ENCODE data around the gene SPAG7.
A peak's percentile ranks its signal among the peaks of the same experiment; 100 is the strongest.

The SPAG7 gene

DNA sequence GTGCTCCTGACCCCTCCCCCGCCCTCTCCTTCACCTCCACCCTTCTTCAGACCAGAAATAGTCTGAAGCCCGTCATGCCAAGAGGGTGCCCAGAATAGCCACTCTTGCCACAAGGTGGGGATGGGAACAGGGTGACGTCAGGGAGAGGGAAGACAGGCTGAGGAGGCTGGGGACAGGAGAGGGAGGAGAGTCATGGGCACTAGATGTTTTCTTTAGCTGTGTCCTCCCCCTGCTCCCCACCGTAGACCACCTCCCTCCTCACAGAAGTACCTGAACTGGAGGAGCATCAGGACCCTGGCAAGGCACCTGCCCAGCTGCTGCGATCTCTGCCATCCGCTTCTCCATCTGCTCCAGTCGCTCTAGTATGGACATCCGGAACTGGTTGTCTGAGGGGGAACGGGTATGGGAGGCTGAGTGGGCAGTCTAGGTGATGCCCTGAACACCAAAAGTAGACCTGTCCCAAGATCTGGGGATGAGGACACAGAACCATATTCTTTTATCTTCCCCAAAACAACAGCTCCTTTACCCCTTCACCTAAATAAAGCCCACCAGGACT is 6.6 kb upstream of the SPAG7 start:
- DNase-seq = no peak

DNA sequence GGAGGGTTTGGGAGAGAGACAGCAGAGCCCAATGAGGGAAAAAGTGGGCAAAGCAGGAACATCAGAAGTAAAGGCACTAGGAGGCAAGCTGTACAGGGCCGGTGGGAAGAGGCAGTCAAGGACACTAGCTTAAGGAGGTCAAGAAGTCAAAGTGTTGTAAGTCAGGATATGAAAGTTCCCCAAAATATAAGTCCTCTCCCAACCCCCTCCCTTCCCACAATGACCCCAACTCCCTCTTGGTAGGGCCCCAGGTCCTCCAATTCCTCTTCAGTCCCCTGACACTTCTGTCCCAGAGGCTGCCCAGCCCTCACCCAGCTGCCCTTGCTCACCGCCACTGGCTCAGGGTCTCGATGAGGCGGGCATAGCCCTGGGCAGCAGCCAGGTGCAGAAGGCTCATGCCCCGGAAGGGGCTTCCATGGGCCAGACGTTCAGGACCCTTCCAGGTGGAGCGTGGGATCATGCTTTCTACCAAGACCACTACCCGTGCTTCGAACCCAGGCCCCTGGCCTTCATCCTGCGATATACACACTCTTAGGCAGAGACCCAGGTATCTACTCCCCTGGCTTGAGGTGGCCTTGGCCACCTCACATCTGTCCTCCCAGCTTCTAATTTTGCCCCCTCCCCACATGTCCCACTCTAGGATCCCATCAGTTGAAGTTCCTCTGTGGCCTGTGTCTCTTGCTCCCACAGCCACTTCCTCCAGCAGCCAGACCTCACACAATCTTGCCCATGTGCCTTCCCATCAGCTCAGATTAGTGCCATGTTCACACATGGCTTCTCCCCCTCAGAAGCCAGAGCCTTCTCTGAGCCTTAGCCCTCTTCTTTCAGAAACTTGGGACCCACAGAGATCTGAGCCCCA is 5.9 kb upstream of the SPAG7 start:
- no peak for DNase-seq

DNA sequence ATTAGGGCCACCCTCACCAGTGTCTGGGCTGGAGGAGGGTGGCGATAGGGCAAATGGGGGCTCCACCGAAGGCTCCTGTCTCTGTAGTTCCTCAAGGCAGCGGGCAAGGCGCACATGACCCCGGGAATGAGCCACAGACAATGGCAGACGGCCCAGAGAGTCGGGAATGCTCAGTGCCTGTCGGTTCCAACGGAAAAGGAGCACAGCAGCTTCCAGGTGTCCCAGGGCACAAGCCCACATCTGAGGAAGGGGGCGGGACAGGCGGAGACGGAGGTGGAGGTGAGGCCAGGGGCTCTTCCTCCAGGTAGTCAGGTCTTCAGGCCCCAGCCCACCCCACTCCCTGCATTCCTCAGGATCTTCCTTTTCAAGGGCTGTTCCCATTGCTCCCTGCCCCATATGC is 5.1 kb upstream of the SPAG7 start:
- DNase-seq = no peak

- no peak for DNase-seq
Observed at GRCh38 chr17:4972322-4972721, 4.7 kb upstream of the SPAG7 start.

- no peak for DNase-seq
Observed at GRCh38 chr17:4971826-4972225, 4.2 kb upstream of the SPAG7 start.

DNA sequence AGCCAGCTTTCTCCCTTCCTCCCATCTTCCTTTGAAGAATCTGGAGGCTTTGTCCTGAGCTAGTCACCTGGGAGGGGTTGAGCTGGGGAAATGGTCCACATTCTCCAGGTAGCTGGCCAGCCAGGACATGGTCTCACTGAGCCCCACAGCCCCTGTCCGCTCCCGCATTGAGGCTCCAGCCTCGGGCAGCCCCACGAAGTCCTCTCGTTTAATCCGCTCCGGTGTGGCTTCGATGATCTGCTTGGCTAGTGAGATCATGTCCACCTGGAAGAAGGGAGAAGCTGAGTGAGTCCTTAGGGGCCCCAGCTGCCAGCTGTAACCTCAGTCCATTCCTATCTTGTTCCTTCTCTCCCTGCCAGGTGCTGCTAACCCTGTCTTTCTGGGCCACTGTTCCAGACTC is 2.7 kb upstream of the SPAG7 start:
- DNase-seq = no peak

- DNase-seq = no peak
Observed at GRCh38 chr17:4969551-4970173, 2.0 kb upstream of the SPAG7 start.

DNA sequence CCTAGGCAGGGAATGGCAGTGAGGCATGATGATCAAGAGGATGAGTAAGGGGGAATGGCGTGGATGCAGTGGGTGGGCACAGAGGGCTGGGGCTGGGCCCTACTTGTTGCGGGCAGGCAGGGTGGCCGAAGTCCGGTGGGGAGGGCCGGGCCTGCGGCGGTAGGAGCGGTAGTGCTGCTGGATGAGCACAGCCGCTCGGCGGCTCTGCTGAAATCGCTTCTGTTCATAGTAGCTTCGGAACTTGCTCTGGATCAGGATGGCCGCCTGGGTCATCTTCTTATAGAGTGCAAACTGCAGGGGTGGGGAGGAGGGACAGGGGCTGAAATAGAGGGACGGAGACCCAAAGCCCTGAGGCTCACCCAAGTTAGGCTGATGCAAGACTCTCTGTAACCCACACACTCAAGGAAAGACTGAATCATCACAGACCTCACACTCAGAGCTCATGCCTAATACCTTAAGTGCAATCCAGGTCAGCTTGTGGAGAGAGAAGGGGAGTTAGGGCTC is 1.5 kb upstream of the SPAG7 start:
- no peak for DNase-seq

- DNase-seq = no peak
Observed at GRCh38 chr17:4968486-4969046, 949 bp upstream of the SPAG7 start.

DNA sequence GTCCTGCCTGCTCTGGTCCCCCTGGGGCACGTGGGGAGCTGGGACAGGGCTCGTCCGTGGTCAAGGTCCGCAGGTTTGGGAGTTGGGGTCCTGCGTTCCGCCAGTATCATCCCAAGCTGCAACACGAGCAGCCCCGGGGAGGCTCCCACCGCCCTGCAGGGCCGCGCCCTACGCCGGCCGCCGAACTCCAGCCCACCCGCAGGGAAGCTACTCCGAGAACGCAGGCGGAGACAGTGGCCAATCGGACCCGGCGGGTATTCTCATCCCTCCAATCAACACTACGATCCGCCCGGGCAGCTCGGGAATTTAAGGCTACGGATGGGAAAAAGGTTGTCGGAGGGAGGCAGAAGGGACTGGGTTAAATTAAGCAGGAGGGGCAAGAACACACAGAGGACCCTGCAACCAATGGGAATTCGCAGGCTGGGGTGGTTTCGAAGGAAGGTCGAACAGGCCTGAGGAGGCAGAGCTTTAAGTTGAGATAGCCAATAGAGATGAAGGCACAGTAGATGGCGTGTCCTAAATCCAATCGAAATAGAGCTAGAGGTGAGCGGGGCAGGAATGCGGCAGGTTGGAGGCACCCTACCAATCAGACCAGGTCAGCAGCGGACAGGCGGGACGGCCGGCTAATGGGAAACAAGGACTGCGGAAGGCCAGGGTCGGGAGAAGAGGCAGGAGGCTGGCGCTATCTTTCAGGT is 626 bp downstream of the SPAG7 start:
- peak; percentile 93 for DNase-seq

DNA sequence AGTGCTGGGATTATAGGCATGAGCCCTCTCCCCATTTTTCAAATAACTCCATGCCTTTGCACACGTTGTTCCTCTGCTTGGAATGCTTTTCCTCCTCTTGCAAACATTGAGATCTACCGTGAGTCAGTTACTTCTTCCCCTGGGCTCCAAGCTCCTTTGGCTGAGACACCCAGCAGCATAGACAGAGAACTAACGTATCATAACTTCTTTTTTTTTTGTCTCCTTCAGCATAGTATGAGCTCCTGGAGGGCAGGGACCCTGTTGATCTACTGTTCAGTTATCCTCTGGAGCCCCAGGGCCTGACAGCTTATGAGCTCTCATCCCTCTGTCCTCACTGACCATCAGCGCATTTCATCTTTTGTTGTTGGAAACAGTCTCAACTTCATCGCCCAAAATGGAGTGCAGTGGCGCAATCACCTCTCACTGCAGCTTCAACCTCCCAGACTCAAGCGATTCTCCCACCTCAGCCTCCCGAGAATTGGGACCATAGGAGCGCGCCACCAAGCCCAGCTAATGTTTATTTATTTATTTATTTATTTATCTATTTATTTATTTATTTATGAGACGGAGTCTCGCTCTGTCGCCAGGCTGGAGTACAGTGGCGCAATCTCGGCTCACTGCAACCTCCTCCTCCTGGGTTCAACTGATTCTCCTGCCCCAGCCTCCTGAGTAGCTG is 2.2 kb downstream of the SPAG7 start:
- DNase-seq = no peak

GRCh38 chr17:4960279-4960922 is 7.2 kb downstream of the SPAG7 start:
- DNase-seq = no peak

GRCh38 chr17:4959261-4959965 is 8.2 kb downstream of the SPAG7 start:
- no peak for DNase-seq

DNA sequence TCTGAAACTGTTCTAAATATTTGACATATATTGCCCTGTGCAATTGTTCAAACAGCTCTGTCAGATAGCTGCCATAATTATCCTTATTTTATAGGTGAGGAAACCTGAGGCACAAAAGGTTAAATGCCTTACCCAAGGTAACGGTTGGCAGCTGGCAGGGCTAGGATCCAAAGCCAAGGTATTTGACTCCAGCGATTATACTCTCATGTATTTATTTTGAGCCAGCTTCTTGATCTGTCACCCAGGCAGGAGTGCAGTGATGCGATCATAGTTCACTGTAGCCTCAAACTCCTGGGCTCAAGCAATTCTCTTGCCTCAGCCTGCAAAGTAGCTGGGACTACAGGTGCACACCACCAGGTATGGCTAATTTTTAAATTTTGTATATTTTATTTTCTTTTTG is 9.5 kb downstream of the SPAG7 start:
- no peak for DNase-seq

DNA sequence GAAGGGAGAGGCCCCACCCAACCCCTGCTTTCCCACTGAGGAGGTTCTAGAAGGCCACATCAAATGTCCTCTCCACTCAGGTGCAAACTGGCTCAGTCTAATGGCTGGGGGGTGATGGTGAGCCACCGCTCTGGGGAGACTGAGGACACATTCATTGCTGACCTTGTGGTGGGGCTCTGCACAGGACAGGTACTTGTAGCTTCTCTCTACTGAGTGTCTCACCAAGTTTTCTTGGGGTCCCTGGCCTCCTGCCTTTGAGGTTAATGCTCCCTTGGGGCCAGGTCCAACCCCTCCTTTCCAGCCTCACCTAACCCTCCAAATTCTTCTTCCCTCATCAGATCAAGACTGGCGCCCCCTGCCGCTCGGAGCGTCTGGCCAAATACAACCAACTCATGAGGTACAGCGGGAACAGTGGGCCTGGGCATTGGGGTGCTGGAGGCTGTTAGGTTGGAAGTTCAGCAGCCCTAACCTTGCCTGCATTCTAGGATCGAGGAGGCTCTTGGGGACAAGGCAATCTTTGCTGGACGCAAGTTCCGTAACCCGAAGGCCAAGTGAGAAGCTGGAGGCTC is 11.0 kb downstream of the SPAG7 start:
- no peak for DNase-seq

DNA sequence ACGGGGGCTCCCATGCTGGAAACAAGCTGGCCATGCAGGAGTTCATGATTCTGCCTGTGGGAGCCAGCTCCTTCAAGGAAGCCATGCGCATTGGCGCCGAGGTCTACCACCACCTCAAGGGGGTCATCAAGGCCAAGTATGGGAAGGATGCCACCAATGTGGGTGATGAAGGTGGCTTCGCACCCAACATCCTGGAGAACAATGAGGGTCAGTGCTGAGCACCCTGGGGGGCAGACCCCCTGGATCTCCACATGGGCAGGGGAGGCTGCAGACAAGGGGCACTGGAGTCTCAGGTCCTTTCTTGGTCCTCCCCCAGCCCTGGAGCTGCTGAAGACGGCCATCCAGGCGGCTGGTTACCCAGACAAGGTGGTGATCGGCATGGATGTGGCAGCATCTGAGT is 12.5 kb downstream of the SPAG7 start:
- DNase-seq = no peak

DNA sequence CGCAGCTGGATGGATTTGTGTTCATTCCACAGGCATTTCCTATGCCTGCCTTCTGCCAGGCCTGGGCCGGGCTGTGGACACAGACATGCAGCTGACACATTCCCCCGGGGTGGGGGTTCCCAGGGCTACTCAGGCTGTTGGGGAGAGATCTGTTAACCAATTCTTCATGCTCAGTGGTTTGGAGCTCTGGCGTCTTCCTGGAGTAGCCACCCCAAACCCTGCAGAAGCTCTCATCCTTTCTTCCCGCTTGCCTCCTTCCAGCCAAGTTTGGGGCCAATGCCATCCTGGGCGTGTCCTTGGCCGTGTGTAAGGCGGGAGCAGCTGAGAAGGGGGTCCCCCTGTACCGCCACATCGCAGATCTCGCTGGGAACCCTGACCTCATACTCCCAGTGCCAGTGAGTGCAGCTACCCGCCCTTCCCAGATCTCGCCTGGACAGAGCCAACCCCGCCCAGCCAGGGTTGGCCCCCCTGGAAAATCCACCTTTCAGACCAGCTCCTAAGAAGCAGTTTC is 14.1 kb downstream of the SPAG7 start:
- DNase-seq = no peak

- no peak for DNase-seq
Observed at GRCh38 chr17:4951486-4951885, 16.1 kb downstream of the SPAG7 start.

DNA sequence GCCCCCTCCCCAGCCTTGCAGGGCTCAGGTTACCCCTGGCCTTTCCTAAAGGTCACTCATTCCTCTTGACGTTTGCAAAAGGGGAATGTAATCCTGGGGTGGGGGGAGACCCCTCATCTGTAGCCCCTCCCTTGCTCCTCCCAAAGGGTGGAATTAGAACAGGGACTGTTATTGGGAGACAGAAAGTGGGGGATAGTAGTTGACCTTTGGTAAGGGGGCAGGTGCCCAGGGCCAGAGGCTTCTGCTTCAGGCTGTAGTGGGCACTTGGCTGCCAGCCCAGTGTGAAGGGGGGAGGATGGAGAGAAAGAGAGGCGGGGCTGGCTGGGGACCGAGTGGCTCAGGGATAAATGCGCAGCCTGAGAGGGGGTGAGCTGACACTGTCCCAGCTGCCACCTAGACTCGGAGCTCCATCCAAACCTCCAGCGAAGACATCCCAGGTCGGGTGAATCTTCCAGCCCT is 16.8 kb downstream of the SPAG7 start, which contains the start of gene ENO3:
TSS of gene ENO3 (plus strand) at position 374 of the 459 bp plus-strand sequence. CDS start 711 bp downstream, outside the sequence.
- DNase-seq = no peak

- no peak for DNase-seq
Observed at GRCh38 chr17:4950075-4950745, 17.4 kb downstream of the SPAG7 start.
